ENCODE data around the gene MAFF.

- no peak for TF ChIP-seq POLR2A (IDR thresholded peaks at IDR 0.05; ENCODE audit: low read length)
- TF ChIP-seq GATA1 (IDR thresholded peaks at IDR 0.05; ENCODE audit: low read depth, low read length) = no peak
Measured at GRCh38 chr22:38163844-38164550, 37.8 kb upstream of the MAFF start.
